ENCODE data around the gene UNC5C.

UNC5C gene

GRCh38 chr4:95393821-95394220 lies 155.0 kb downstream of the UNC5C start:
- no peaks in the 10 kb centered on the region for H3K9me3 ChIP-seq (ENCODE audit: control extremely low read depth in 1 of 5, control insufficient read depth in 4 of 5, insufficient read depth in 2 of 5, low read depth in 1 of 5, low read length in 4 of 5)
- H3K27ac ChIP-seq (ENCODE audit: insufficient read depth in 1 of 2, low read depth in 1 of 2, low read length in 2 of 2, poor library complexity in 1 of 2, severe bottlenecking in 2 of 2): no peak overlapping the region
- H3K4me1 ChIP-seq (ENCODE audit: control extremely low read depth in 1 of 4, control insufficient read depth in 4 of 4, insufficient read depth in 4 of 4, low read length in 3 of 4): no peaks in the 10 kb centered on the region
- no CpG with 5 or more reads among the region's 1 CpG for WGBS (ENCODE audit: insufficient coverage)
- H3K36me3 ChIP-seq (ENCODE audit: control insufficient read depth in 4 of 4, insufficient read depth in 4 of 4, low read length in 3 of 4): no peaks in the 10 kb centered on the region
- DNase-seq: no peak
- POLR2A ChIA-PET: no interaction called here
- CTCF ChIA-PET: no interaction called here
- no peaks in the 10 kb centered on the region for H3K27me3 ChIP-seq (replicated peaks in 2 of 5; ENCODE audit: control insufficient read depth in 4 of 5, insufficient read depth in 5 of 5, low read length in 4 of 5)
- no peak overlapping the region for H3K4me3 ChIP-seq (ENCODE audit: control insufficient read depth in 1 of 7, extremely low read depth in 1 of 7, insufficient read depth in 4 of 7, low read depth in 2 of 7, low read length in 6 of 7)

- ChIA-PET CTCF (no interaction called here), POLR2A (no interaction called here)
- no peak for DNase-seq
- no peaks in the 10 kb centered on the region for H3K36me3 ChIP-seq (ENCODE audit: control insufficient read depth in 4 of 4, insufficient read depth in 4 of 4, low read length in 3 of 4)
- H3K27me3 ChIP-seq (replicated peaks in 2 of 5; ENCODE audit: control insufficient read depth in 4 of 5, insufficient read depth in 5 of 5, low read length in 4 of 5): no peaks in the 10 kb centered on the region
- no peaks in the 10 kb centered on the region for H3K9me3 ChIP-seq (ENCODE audit: control extremely low read depth in 1 of 5, control insufficient read depth in 4 of 5, insufficient read depth in 2 of 5, low read depth in 1 of 5, low read length in 4 of 5)
- no peak overlapping the region for H3K27ac ChIP-seq (ENCODE audit: insufficient read depth in 1 of 2, low read depth in 1 of 2, low read length in 2 of 2, poor library complexity in 1 of 2, severe bottlenecking in 2 of 2)
- H3K4me3 ChIP-seq (ENCODE audit: control insufficient read depth in 1 of 7, extremely low read depth in 1 of 7, insufficient read depth in 4 of 7, low read depth in 2 of 7, low read length in 6 of 7): no peak overlapping the region
- H3K4me1 ChIP-seq (ENCODE audit: control extremely low read depth in 1 of 4, control insufficient read depth in 4 of 4, insufficient read depth in 4 of 4, low read length in 3 of 4): no peaks in the 10 kb centered on the region
These were observed 159.9 kb downstream of the UNC5C start for GRCh38 chr4:95388911-95389310.

GRCh38 chr4:95387719-95388118 lies 161.1 kb downstream of the UNC5C start:
- Histone ChIP-seq H3K4me3 (ENCODE audit: control insufficient read depth in 1 of 7, extremely low read depth in 1 of 7, insufficient read depth in 4 of 7, low read depth in 2 of 7, low read length in 6 of 7) (no peak overlapping the region), H3K27ac (ENCODE audit: insufficient read depth in 1 of 2, low read depth in 1 of 2, low read length in 2 of 2, poor library complexity in 1 of 2, severe bottlenecking in 2 of 2) (no peak overlapping the region), H3K9me3 (ENCODE audit: control extremely low read depth in 1 of 5, control insufficient read depth in 4 of 5, insufficient read depth in 2 of 5, low read depth in 1 of 5, low read length in 4 of 5) (no peaks in the 10 kb centered on the region), H3K27me3 (replicated peaks in 2 of 5; ENCODE audit: control insufficient read depth in 4 of 5, insufficient read depth in 5 of 5, low read length in 4 of 5) (no peaks in the 10 kb centered on the region), H3K4me1 (ENCODE audit: control extremely low read depth in 1 of 4, control insufficient read depth in 4 of 4, insufficient read depth in 4 of 4, low read length in 3 of 4) (no peaks in the 10 kb centered on the region), H3K36me3 (ENCODE audit: control insufficient read depth in 4 of 4, insufficient read depth in 4 of 4, low read length in 3 of 4) (no peaks in the 10 kb centered on the region)
- WGBS (ENCODE audit: insufficient coverage): no CpG with 5 or more reads among the region's 1 CpG
- ChIA-PET POLR2A (no interaction called here), CTCF (no interaction called here)
- DNase-seq: no peak

- Histone ChIP-seq H3K27me3 (replicated peaks in 2 of 5; ENCODE audit: control insufficient read depth in 4 of 5, insufficient read depth in 5 of 5, low read length in 4 of 5) (no peaks in the 10 kb centered on the region), H3K4me1 (ENCODE audit: control extremely low read depth in 1 of 4, control insufficient read depth in 4 of 4, insufficient read depth in 4 of 4, low read length in 3 of 4) (no peaks in the 10 kb centered on the region), H3K9me3 (ENCODE audit: control extremely low read depth in 1 of 5, control insufficient read depth in 4 of 5, insufficient read depth in 2 of 5, low read depth in 1 of 5, low read length in 4 of 5) (no peaks in the 10 kb centered on the region), H3K27ac (ENCODE audit: insufficient read depth in 1 of 2, low read depth in 1 of 2, low read length in 2 of 2, poor library complexity in 1 of 2, severe bottlenecking in 2 of 2) (no peak overlapping the region), H3K4me3 (ENCODE audit: control insufficient read depth in 1 of 7, extremely low read depth in 1 of 7, insufficient read depth in 4 of 7, low read depth in 2 of 7, low read length in 6 of 7) (no peak overlapping the region), H3K36me3 (ENCODE audit: control insufficient read depth in 4 of 4, insufficient read depth in 4 of 4, low read length in 3 of 4) (no peaks in the 10 kb centered on the region)
- CTCF ChIA-PET: no interaction called here
- POLR2A ChIA-PET: no interaction called here
- 100% methylated on average over 1 of the region's 3 CpGs for WGBS (ENCODE audit: insufficient coverage)
- DNase-seq: no peak
These were observed 162.4 kb downstream of the UNC5C start for GRCh38 chr4:95386410-95386809.

GRCh38 chr4:95381843-95382580 lies 166.8 kb downstream of the UNC5C start:
- no peak for DNase-seq
- Histone ChIP-seq H3K4me3 (ENCODE audit: control insufficient read depth in 1 of 7, extremely low read depth in 1 of 7, insufficient read depth in 4 of 7, low read depth in 2 of 7, low read length in 6 of 7) (no peak overlapping the region), H3K9me3 (ENCODE audit: control extremely low read depth in 1 of 5, control insufficient read depth in 4 of 5, insufficient read depth in 2 of 5, low read depth in 1 of 5, low read length in 4 of 5) (no peaks in the 10 kb centered on the region), H3K27ac (ENCODE audit: insufficient read depth in 1 of 2, low read depth in 1 of 2, low read length in 2 of 2, poor library complexity in 1 of 2, severe bottlenecking in 2 of 2) (no peak overlapping the region), H3K36me3 (ENCODE audit: control insufficient read depth in 4 of 4, insufficient read depth in 4 of 4, low read length in 3 of 4) (no peaks in the 10 kb centered on the region), H3K4me1 (ENCODE audit: control extremely low read depth in 1 of 4, control insufficient read depth in 4 of 4, insufficient read depth in 4 of 4, low read length in 3 of 4) (no peaks in the 10 kb centered on the region), H3K27me3 (replicated peaks in 2 of 5; ENCODE audit: control insufficient read depth in 4 of 5, insufficient read depth in 5 of 5, low read length in 4 of 5) (no peaks in the 10 kb centered on the region)
- ChIA-PET POLR2A (no interaction called here), CTCF (interaction anchor here (0.6 to 0.9 kb wide), 3 partner anchors 11 to 1068 kb away, joined by 3 to 4 read pairs (median 3); no protein-coding TSS in a partner anchor)
- WGBS (ENCODE audit: insufficient coverage): 100% methylated on average over 2 of the region's 4 CpGs

GRCh38 chr4:95379633-95380032 lies 169.1 kb downstream of the UNC5C start:
- no peaks in the 10 kb centered on the region for H3K27me3 ChIP-seq (replicated peaks in 2 of 5; ENCODE audit: control insufficient read depth in 4 of 5, insufficient read depth in 5 of 5, low read length in 4 of 5)
- no peaks in the 10 kb centered on the region for H3K36me3 ChIP-seq (ENCODE audit: control insufficient read depth in 4 of 4, insufficient read depth in 4 of 4, low read length in 3 of 4)
- CTCF ChIA-PET: interaction anchor here (1.5 kb wide), 1 partner anchor 17 kb away, joined by 3 read pairs; no protein-coding TSS in a partner anchor
- no peak overlapping the region for H3K27ac ChIP-seq (ENCODE audit: insufficient read depth in 1 of 2, low read depth in 1 of 2, low read length in 2 of 2, poor library complexity in 1 of 2, severe bottlenecking in 2 of 2)
- 99% methylated on average over 11 of the region's 13 CpGs for WGBS (ENCODE audit: insufficient coverage)
- no peaks in the 10 kb centered on the region for H3K4me1 ChIP-seq (ENCODE audit: control extremely low read depth in 1 of 4, control insufficient read depth in 4 of 4, insufficient read depth in 4 of 4, low read length in 3 of 4)
- no peak overlapping the region for H3K4me3 ChIP-seq (ENCODE audit: control insufficient read depth in 1 of 7, extremely low read depth in 1 of 7, insufficient read depth in 4 of 7, low read depth in 2 of 7, low read length in 6 of 7)
- POLR2A ChIA-PET: no interaction called here
- no peaks in the 10 kb centered on the region for H3K9me3 ChIP-seq (ENCODE audit: control extremely low read depth in 1 of 5, control insufficient read depth in 4 of 5, insufficient read depth in 2 of 5, low read depth in 1 of 5, low read length in 4 of 5)
- DNase-seq: no peak

- no peaks in the 10 kb centered on the region for H3K4me1 ChIP-seq (ENCODE audit: control extremely low read depth in 1 of 4, control insufficient read depth in 4 of 4, insufficient read depth in 4 of 4, low read length in 3 of 4)
- 92% methylated on average over 4 of the region's 4 CpGs for WGBS (ENCODE audit: insufficient coverage)
- no peak overlapping the region for H3K27ac ChIP-seq (ENCODE audit: insufficient read depth in 1 of 2, low read depth in 1 of 2, low read length in 2 of 2, poor library complexity in 1 of 2, severe bottlenecking in 2 of 2)
- no peak for DNase-seq
- no peaks in the 10 kb centered on the region for H3K36me3 ChIP-seq (ENCODE audit: control insufficient read depth in 4 of 4, insufficient read depth in 4 of 4, low read length in 3 of 4)
- POLR2A ChIA-PET: no interaction called here
- no peak overlapping the region for H3K4me3 ChIP-seq (ENCODE audit: control insufficient read depth in 1 of 7, extremely low read depth in 1 of 7, insufficient read depth in 4 of 7, low read depth in 2 of 7, low read length in 6 of 7)
- H3K9me3 ChIP-seq (ENCODE audit: control extremely low read depth in 1 of 5, control insufficient read depth in 4 of 5, insufficient read depth in 2 of 5, low read depth in 1 of 5, low read length in 4 of 5): no peaks in the 10 kb centered on the region
- CTCF ChIA-PET: no interaction called here
- H3K27me3 ChIP-seq (replicated peaks in 2 of 5; ENCODE audit: control insufficient read depth in 4 of 5, insufficient read depth in 5 of 5, low read length in 4 of 5): no peaks in the 10 kb centered on the region
These were observed 171.3 kb downstream of the UNC5C start for GRCh38 chr4:95377366-95377900.
